Fibroblast of the aortic adventitia (primary cell): ENCODE results near the gene SRPX. TPM values are rescaled to one million over a fixed set of nuclear protein-coding genes. Genes with fewer than 3 reads are reported as not detected.

Experiments
- DNase-seq: peaks from one replicate; pipeline ENCODE4 v3.0.0-alpha.2; 2010; ENCODE audit warnings: low read depth
- H3K4me3 ChIP-seq: 2 replicates; pipeline ENCODE4 v1.5.1; 2011; ENCODE audit warnings: low read depth, mild to moderate bottlenecking, control low read depth, low read length, moderate library complexity
- total RNA-seq: library from RNA; depleted of rRNA; stranded (reverse); fragments of >200 nt; gene quantifications from 2 replicates; pipeline ENCODE4 v1.2.3, GENCODE V29; 2012; ENCODE audit warnings: low replicate concordance
- TF ChIP-seq, protein P1 (sequence below): IDR thresholded peaks from 2 replicates; pipeline ENCODE4 v1.5.1; 2011; ENCODE audit warnings: mild to moderate bottlenecking, low read length, control low read depth, inconsistent platforms; ENCODE audit not compliant: insufficient read depth

SRPX gene
- total RNA-seq, 1 donor: 242 TPM

DNA sequence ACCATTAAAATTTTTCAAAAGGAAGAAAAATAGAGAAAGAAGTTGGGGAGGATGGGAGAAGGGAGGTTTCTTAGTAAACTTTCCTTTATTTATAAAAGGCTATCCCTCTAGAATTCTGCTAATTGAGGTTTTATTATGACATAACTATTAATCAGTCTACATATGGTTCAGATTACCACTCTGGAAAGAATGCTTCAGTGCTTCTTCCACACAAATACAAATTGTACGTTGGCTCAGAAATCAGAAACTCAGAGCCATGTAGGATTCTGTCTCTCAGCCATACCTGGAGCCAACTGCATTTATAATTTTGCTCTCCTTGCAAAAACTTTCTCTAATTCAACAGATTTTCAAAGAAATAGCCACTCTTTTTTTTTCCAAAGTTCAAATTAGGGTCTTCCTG is 37.1 kb downstream of the SRPX start:
- DNase-seq: peak; percentile 45
- TF ChIP-seq, protein P1, sequence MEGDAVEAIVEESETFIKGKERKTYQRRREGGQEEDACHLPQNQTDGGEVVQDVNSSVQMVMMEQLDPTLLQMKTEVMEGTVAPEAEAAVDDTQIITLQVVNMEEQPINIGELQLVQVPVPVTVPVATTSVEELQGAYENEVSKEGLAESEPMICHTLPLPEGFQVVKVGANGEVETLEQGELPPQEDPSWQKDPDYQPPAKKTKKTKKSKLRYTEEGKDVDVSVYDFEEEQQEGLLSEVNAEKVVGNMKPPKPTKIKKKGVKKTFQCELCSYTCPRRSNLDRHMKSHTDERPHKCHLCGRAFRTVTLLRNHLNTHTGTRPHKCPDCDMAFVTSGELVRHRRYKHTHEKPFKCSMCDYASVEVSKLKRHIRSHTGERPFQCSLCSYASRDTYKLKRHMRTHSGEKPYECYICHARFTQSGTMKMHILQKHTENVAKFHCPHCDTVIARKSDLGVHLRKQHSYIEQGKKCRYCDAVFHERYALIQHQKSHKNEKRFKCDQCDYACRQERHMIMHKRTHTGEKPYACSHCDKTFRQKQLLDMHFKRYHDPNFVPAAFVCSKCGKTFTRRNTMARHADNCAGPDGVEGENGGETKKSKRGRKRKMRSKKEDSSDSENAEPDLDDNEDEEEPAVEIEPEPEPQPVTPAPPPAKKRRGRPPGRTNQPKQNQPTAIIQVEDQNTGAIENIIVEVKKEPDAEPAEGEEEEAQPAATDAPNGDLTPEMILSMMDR: no peak
- no peak overlapping the region for H3K4me3 ChIP-seq

DNA sequence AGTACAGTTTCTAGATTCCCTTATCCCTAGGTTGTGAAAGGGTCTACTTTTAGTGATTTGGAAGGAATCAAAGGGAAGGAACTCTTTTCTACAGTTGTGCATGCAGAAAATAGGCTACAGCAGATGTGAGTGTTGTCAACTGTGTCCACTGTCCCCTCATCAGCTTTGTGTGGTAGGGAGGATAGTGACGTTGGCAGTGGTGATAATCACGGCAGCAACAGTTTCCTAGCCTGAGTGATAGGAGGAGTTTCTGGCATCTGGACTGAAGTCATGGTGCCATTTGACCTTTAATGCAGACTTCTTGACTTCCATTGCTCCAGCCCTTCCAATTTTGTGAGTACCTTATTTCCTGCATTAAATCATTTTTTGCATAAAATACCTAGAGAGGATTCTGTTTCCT is 39.3 kb downstream of the SRPX start:
- TF ChIP-seq, protein P1: no peak

DNA sequence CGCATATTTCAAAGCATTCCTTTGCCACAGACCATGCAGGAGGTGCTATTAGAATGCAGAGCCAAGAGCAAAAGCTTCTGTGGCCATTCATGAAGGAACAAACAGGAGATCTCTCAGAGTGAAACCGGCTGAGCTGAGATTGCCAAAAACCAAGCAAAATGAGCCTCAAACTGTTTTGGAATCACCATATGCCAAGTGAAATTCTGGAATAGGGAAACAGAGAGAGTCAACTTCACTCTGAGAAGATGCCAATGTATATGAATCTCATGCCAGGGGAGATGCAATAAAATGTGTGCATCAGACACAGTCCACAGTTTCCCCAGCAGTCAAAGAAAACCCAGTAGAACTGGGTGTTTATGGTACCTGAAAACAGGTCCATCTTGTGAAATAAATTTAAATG is 42.3 kb downstream of the SRPX start:
- no peak for DNase-seq
- H3K4me3 ChIP-seq: no peak overlapping the region
- TF ChIP-seq, protein P1: no peak

More for the DNA sequence above, 39.3 kb downstream of the SRPX start:
- H3K4me3 ChIP-seq: no peak overlapping the region
- DNase-seq: no peak

DNA sequence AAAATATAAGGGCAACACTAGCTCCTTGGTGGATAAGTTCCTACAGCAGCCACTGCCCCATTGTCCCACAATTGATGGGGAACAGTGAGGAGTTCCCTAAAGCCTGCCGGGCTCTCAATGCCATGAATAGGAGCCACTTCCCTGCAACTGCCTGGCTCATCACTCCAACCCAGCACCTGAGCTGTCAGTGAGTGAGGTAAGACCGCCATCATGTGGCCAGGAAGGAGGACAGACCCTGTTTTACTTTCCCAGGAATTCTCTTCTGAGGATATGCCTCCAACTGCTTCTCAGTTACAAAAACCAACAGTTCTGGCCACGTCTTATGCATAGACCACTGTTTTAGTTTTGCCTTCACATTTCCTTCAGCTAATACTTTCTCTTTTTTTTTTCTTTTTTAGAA is 45.5 kb downstream of the SRPX start:
- no peak for DNase-seq

DNA sequence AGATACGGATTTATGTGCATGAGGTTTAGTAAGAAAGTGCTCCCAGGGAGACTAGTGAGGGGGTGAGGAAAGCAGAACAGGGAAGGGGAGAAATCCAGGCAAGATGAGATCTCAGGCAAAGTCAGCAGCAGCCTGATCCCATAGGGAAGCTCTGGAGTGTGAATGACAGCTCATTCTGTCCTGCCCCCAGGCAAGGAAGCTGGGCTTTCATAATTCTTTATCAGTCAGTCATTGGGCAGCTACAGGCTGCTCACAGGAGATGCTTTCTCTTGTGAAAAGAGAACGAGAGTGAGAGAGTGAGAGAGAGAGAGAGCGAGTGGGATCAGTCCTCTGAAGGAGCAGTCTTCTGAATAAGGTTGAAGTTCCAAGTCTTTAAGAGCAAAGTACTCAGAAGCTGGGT is 48.1 kb downstream of the SRPX start:
- H3K4me3 ChIP-seq: no peak overlapping the region
- TF ChIP-seq, protein P1: no peak
- DNase-seq: no peak

More for the DNA sequence above, 45.5 kb downstream of the SRPX start:
- H3K4me3 ChIP-seq: no peak overlapping the region
- TF ChIP-seq, protein P1: peak; percentile 35

DNA sequence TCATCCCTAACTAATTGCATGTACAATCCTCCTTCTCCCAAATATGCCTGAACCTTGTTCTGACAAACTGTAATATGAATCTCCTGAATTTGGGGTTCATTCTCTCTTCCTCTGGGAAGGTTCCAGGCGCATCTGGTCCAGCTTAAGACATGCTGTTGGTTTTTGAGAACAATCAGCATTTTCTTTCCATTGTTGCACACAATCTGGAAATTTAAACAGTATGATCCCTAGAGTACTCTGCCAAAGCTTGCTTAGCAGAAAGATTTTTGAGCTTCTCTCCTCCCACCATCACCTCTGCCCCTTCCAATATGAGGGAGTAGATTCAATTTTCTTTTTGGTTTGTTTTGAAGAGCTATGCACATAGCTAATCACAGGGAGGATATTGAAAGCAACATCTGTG is 50.1 kb downstream of the SRPX start:
- DNase-seq: no peak
- TF ChIP-seq, protein P1: no peak
- H3K4me3 ChIP-seq: no peak overlapping the region

DNA sequence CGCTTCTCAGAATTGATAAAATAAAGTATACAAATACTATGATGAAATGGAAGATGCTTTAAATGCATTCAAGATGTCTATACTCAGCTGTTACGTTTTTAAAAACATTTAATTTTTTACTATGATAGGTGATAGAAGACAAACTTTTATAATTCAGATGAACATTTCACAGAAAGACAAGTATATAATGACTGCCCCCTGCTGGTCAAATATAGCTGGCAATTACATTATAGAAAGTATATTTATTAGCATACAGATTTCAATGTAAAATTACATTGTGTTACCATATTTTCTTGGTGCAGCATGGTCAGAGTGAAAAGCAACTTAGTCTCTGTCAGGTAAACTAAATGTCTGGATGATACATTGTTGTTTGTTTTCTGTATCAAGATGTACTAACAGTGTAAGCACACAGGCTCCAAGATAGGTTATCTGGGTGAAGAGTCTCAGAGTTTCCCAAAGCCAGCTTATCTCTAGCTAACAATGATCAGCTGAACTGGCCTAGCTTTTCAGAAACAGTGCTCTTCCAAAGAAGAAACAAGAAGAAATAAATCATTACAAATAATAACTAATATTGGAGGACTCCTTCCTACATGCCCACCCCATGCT is 54.1 kb downstream of the SRPX start:
- no peak overlapping the region for H3K4me3 ChIP-seq
- TF ChIP-seq, protein P1: peak; percentile 58
- peak; percentile 56 for DNase-seq
